Lower leg skin (tissue), 3 donors: Measurements from ENCODE around the gene VANGL2.

Source experiments
- POLR2A ChIP-seq, 2 donors: fragments of 450-650 bp; IDR thresholded peaks; one replicate each; pipeline ENCODE4 v1.6.1; 2016 to 2017; ENCODE audit warnings: antibody characterized with exemption in 2 of 2, mild to moderate bottlenecking in 1 of 2, moderate library complexity in 1 of 2
- TF ChIP-seq, protein P1 (sequence below), 3 donors: fragments of 450-650 bp; IDR thresholded peaks; one replicate each; pipeline ENCODE4 v1.5.1; 2016; ENCODE audit warnings: antibody characterized with exemption in 3 of 3, mild to moderate bottlenecking in 3 of 3, moderate library complexity in 2 of 3

DNA sequence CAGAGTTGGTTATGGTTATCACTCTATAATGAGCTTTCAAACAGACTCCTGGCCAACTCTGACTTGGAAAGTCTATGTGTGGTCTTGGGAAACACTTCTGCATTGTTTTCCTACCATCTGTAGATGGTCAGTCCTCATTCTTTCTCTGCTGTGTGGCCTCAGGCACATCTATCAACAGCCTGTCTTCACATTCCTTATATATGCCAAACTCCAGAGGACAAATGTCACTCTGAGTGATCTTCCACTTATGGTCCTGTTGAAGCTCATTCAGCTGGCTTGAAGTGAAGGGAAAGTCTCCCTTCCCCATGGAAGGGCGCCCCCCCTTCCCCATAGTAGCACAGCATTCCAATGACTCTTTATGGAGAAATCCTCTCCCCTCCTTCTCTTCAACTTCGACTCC lies 58.7 kb downstream of the VANGL2 start:
- TF ChIP-seq, protein P1, sequence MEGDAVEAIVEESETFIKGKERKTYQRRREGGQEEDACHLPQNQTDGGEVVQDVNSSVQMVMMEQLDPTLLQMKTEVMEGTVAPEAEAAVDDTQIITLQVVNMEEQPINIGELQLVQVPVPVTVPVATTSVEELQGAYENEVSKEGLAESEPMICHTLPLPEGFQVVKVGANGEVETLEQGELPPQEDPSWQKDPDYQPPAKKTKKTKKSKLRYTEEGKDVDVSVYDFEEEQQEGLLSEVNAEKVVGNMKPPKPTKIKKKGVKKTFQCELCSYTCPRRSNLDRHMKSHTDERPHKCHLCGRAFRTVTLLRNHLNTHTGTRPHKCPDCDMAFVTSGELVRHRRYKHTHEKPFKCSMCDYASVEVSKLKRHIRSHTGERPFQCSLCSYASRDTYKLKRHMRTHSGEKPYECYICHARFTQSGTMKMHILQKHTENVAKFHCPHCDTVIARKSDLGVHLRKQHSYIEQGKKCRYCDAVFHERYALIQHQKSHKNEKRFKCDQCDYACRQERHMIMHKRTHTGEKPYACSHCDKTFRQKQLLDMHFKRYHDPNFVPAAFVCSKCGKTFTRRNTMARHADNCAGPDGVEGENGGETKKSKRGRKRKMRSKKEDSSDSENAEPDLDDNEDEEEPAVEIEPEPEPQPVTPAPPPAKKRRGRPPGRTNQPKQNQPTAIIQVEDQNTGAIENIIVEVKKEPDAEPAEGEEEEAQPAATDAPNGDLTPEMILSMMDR (IDR thresholded peaks at IDR 0.05) = no peak
- TF ChIP-seq POLR2A (IDR thresholded peaks at IDR 0.05) = no peak
